Ramos (cell line): ENCODE measurements around the gene UBR7.

Source experiments
- in situ Hi-C: fragments of 300-500 bp; cut with MboI; formaldehyde crosslinking; loops from one replicate; pipeline ENCODE4 v1.14.3; 2022; ENCODE audit warnings: low sequenced_read_pairs; ENCODE audit not compliant: unreplicated experiment

UBR7 gene

DNA sequence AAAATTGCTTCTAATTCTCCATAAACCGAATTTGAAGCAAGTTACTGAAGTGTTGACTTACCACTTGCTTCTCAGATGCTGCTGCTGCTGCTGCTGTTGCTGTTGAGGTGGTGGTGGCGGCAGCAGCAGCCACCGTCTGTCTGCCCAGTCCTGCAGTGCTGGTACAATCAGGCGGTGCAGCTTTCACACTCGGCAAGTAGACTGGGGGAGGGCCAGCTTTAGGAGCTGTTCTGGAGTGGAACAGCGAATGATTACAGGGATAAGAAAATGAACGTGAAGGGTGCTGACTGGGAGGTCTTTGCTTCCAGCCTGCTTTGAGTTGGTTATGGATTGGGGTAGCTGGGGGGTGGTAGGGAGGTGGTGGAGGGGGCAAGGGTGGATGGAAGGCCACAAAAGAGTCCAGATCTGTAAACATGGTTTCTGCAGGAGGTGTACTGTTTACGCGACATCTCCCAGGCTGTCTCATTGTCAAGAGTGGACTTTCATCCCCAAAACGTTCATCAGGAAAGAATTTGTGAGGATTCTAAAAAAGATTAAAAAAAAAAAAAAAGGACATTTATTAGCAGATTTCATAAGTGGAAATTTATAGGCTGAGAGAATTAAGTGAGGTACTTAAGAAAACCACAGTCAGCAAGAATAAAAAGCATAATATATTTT lies 38.8 kb downstream of the UBR7 start:
- in situ Hi-C loops: no loop called here

DNA sequence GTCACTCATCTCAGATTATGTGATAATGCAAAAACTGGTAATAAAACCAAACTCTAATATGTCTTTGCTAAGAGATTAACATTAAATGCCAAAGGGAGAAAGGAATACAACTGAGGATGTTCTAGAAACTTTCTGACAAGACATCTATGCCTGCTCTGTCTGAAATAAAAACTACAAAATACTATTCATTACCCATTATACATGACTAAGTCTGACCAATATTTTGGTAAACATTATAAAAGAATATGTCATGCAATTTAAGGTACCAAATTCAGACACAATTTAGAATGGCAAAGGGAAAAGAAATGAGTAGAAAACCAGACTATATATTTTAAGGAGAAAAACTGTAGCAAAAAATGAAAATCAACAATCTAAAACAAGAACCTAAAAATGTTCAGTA lies 39.5 kb downstream of the UBR7 start:
- in situ Hi-C loops: no loop called here

DNA sequence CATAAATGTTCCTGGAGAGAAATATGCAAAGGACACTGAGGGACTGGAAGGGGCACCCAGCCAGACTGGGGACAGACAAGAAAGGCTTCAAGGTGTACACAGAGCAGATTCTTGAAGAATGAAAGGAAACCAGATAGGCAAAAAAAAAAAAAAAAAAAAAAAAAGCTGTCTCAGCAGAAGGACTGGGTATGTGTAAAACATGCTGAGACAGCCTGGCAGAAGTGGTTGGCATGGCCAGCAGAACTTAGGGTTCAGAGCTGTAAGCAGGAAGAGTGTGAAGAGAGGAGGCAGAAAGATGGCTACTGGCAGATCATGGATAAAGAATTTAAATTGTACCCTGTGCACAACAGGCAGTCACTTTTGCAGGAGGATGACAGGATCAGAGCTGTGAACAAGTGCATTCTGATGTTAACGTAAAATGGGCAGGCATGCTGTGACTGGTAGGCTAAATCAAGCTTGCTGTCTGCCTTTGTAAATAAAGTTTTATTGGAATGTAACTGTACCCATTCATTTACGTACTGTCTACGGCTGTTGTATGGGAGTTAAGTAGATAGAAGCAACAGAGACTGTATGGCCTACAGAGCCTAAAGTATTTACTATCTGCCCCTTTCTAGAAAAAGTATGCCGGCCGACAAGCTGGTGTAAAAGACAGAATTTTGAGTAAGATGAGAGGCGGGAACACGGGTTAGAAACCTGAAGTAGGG lies 42.2 kb downstream of the UBR7 start:
- in situ Hi-C loops: no loop called here

DNA sequence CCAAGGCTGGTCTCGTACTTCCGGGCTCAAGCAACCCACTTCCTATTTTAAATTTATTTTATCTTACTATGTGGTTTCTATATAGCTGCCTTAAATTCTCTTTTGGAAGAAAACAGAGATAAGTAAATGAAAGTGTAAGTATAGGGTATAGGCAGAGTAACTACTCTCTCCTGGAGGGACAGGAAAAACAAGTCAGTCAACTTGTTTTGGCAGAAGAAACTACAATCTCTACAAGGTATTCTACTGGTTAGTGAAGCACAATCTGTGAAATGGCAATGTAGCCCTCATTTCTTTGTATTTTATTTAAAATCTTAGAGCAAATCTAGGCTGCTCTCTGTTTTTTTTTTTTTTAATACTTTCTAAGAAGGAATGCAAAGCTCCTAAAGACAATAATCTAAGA lies 55.4 kb downstream of the UBR7 start:
- in situ Hi-C loops: no loop called here

DNA sequence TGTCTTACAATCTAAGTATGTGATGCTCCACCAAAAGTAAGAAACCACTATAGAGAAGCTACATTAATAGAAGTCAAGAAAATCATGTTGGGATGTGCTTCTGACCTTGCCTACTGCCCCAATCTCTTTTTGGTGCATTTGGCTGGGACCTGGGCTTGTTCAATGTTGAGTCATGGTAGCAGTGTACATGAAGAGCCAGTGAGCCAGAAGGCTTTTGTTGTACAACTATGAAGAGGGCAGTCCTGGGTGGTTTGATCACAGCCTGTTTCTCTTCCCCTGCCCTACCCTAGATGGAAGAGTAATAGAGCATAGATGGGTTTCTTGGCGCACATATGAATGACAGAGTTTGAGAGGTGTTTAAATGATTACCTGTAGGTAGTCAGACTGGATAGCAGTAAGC lies 56.4 kb downstream of the UBR7 start:
- in situ Hi-C loops: no loop called here

DNA sequence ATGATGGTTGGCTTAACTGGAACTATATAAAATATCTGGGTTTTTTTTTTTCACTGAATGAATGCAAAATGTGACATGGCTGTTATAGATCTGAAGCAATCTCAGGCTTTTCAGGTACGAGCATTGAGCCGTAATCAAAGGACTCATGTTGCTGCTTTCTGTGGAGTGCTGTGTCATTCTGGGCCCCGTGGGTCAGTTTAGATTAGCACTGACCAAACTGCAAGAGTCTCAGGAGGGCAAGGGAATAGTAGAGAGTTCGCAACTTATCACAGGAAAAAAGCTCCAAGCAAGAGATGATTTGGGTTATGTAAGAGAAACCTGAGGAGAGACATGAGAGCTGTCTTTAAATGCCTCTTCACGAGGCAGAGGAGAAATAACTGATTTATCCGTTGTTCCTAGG lies 59.1 kb downstream of the UBR7 start:
- in situ Hi-C loops: no loop called here

DNA sequence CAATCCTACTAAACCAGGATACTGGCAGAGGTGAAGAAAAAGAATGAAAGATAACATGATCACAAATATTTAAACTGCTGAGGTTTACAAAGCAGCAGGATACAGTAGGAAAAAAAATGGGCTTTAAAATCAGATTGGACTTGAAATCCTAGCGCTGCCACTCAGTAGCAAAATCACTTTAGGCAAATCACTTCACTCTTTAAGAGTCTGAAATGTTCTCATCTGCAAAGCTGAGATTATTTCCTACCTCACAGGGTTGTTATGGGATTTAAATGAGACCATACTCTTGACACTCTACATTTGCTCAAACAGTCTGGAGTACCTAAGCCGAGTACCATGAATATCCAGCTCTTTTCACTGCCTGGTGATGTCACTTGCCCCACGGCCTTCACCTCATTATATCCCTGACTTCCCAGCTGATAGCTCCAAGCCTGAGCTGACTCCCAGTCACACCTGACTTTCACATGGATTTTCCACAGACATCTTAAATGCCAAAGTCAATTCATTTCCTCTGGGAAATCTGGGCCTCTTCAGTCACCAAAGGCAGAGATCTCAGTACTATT lies 60.2 kb downstream of the UBR7 start:
- in situ Hi-C loops: no loop called here

DNA sequence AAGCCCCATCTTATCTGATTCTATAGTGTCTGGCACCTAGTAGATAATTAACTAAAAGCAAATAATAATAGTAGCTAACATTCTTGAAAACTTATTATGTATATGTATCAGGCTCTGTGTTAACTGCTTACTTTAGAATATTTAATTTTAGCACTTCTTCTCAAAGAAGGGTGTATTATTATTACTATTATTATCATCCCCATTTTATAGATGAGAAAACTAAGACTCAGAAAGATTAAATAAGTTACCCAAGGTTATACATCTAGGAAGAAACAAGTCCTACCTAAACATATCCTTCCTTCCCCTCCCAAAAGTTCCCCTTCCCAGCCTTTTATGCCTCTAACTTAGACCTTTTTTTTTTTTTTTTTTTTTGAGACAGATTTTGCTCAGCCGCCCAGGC lies 61.4 kb downstream of the UBR7 start:
- in situ Hi-C loops: no loop called here

DNA sequence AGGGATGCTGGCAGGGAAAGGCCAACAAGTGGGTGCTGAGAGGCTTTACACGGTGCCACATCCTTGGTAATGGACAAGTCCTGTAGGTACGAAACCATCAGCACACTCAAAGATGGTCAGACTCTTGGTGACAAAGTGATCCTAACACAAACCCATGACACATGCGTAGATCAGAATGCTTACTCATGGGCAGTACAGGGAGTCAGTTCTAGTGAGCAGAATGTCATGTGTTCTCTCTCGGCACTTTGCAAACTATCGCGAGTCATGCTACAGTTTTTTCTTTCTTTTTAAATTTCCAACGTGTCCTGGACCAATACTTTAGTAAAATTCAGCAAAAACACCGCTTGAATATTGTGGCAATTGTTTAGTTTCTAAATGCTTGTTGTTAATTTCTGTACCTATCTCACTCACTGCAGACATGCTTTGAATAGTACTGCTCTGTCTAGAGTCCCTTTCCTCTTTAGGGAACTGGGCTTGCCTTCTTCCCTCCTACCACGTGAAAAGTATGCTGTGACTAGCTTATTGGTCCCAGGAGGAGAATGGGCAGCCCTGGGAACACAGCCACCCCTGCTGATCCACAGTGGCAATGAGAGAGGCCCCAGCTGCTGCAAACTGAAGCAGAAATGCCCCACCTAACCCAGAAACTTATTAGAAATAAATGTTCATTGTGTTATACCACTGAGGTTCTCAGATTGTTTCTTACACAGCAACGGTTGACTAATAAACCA lies 62.4 kb downstream of the UBR7 start:
- in situ Hi-C loops: no loop called here

DNA sequence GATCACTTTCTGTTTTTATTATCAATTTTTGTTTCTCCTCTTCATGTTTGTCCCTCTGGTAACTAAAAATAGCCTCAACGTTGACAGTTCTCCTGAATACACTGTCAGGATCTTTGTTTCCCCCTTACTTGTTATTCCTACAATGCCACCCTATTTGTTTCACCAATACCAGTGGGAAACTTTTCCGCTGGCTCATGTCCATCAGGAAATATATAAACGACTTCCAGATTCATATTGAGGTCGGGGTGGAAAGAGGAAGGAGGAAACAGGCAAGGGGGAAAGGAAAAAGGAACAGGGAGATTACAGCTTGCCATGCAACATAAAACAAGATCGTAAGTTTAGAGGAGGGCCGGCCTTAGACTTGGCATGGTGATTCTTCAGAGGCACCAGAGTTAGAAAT lies 64.1 kb downstream of the UBR7 start:
- in situ Hi-C loops: no loop called here

DNA sequence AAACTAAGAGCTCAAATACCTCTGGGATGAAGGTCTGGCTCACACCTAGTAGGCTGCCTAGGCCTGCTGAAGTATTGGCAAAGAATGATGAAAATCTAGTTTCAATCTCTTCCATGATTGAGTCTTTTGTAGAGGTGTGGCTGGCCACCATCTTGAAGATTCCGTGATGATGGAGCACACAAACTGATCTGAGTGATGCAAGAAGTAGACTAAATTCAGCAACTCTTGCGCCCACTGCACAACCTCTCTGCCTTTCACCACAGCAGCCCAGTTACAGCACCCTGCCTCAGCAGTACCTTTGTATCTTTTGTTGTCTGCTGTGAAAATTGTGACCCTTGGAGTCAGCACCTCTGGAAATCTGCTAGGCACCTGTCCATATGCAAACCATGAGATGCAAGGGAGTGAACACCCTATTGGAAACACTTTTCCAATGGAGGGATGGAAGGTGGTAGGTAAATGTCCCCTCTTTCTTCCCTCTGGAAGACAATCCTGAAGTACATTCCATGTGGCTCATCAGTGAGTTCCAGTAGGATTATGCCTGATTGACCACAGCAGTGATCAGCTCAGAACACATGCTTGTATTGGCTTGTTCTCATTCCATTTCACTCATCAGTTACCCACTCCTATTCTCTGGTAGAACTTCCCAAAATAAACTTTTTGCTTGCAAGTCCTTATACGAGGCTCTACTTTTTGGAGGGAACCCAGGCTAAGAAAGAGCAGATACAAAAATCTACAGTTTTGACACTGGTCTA lies 67.2 kb downstream of the UBR7 start:
- in situ Hi-C loops: no loop called here

DNA sequence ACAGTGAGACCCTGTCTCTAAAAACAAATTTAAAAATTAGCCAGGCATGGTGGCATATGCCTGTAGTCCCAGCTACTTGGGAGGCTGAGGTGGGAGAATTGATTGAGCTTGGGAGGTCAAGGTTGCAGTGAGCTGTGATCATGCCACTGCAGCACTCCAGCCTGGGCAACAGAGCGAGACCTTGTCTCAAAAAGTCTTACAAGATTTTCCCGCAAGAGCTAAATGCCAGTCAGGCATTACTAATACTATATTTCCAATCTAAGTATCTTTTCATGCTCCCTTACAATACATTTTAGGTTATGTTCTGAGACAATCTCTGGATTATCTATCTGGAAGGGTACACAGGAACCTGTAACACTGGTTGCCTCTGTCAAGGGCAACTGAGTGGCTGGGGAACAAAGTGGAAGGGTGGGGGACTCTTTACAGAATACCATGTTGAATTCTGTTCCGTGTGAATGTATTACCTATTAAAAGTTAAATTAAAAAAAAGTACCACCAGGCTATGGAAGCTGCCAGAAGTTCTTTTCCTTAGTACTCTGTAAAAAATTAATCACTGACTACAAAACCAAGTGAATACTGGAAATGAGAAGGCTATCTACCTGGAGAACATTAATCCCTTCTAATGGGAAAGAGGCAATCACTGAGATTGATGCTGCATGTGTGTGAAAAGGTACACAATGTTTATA lies 69.1 kb downstream of the UBR7 start:
- in situ Hi-C loops: no loop called here
